ENCODE results near the gene LIN54. TPM values are rescaled to one million over a fixed set of nuclear protein-coding genes. Genes with fewer than 3 reads are reported as not detected.
"Not testable (repeated sequence)": the region's sequence is repeated elsewhere in the genome, so short reads cannot be mapped to it uniquely, and the experiment has no call there.

Gene LIN54
- total and polyA plus RNA-seq, 2 of the 4 experiments (the other 2 are of a cell fraction) = 5.3 to 26.9 TPM

GRCh38 chr4:83003044-83003791 lies 7.4 kb downstream of the LIN54 start:
- H2BK20ac ChIP-seq (ENCODE audit: low read depth, low read length); POLR2A ChIA-PET (ENCODE audit: unreplicated experiment); H4K5ac ChIP-seq (ENCODE audit: low read depth, low read length); H3K9ac ChIP-seq (ENCODE audit: low read depth, low read length); H3K4me3 ChIP-seq (ENCODE audit: insufficient read depth, low read depth, low read length); DNase-seq; H3K23ac ChIP-seq (ENCODE audit: low read depth, low read length); H3K56ac ChIP-seq (ENCODE audit: extremely low read depth, insufficient read depth, low read length); BruUV-seq (replicated peaks); H3K4me2 ChIP-seq (ENCODE audit: low read depth, low read length); H4K20me1 ChIP-seq (ENCODE audit: insufficient read depth, low read length); dilution Hi-C loops (cut with HindIII; ENCODE audit: low sequenced_read_pairs, unreplicated experiment); intact Hi-C loops (cut with micrococcal nuclease); H2AK9ac ChIP-seq (replicated peaks; ENCODE audit: low read depth, low read length, poor library complexity); H3K27me3 ChIP-seq (ENCODE audit: control insufficient read depth, insufficient read depth, low read length); H2BK5ac ChIP-seq (ENCODE audit: low read depth, low read length, poor library complexity, severe bottlenecking); H2AFZ ChIP-seq (replicated peaks; ENCODE audit: low read length, poor library complexity); H2AK5ac ChIP-seq (ENCODE audit: low read depth, low read length); H3K9me3 ChIP-seq (ENCODE audit: control insufficient read depth, insufficient read depth, low read length); H3K14ac ChIP-seq (replicated peaks; ENCODE audit: low read depth, low read length); H3K36me3 ChIP-seq (ENCODE audit: control insufficient read depth, insufficient read depth, low read length); H2BK15ac ChIP-seq (ENCODE audit: low read depth, low read length); H3K9me1 ChIP-seq (ENCODE audit: insufficient read depth, low read length); H3K4ac ChIP-seq (ENCODE audit: low read depth, low read length); H2BK120ac ChIP-seq (ENCODE audit: low read depth, low read length); in situ Hi-C loops (cut with MboI; ENCODE audit: low sequenced_read_pairs); H3K27ac ChIP-seq (ENCODE audit: insufficient read depth, low read length); ATAC-seq (ENCODE audit: low read depth); H4K8ac ChIP-seq (ENCODE audit: low read depth in 2 of 2, low read length in 2 of 2); H4K91ac ChIP-seq (ENCODE audit: insufficient read depth, low read depth, low read length); H3K18ac ChIP-seq (ENCODE audit: low read depth, low read length); H3K4me1 ChIP-seq (ENCODE audit: control insufficient read depth, insufficient read depth, low read length): not testable (repeated sequence)
- WGBS, 2 experiments (ENCODE audit: extremely low coverage in 2 of 2, insufficient read length in 1 of 2) = 97% methylated on average over 5 of the region's 14 CpGs; no CpG with 5 or more reads in 1 of the 2 experiments
- CTCF ChIA-PET = interaction anchor here (1.8 kb wide), 1 partner anchor 10 kb away, joined by 4 read pairs; no protein-coding TSS in a partner anchor
- peaks cover 47 to 48% of the 10 kb centered on the region in 2 experiments for H3K79me1 ChIP-seq (ENCODE audit: low read depth in 1 of 2, low read length in 2 of 2)

Measured in IMR-90 (cell line).